ENCODE results near the gene APOM.

DNA sequence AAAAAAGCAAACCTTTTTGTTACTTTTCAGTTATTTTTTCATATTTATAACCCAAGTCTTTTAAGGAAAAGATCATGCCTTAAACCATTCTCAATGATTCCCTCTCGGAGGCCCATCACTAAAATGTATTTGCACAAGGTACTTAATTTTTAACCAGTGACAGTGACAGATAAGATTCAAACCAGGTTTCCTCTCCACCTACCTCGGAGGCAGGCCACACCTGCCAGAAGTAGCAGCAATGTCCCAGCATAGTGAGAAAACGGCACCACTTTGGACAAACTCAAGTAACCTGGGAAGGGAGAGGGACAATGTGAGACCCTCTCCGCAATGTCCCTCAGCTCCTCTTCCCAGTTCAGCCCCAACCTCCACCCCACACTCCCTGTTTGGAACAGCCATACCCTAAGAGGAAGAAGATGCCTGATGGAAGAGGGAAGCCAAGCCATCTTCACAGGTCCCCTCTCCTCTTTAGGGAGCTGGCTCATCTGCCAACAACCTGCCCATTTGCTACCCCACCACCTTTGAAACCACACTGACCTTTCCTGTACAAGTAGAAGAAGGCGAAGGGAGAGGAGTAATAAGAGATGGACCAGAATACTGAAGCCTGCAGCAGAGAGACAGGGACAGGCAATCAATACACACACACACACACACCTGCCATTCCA lies 45.2 kb downstream of the APOM start:
- TF ChIP-seq, protein P1, sequence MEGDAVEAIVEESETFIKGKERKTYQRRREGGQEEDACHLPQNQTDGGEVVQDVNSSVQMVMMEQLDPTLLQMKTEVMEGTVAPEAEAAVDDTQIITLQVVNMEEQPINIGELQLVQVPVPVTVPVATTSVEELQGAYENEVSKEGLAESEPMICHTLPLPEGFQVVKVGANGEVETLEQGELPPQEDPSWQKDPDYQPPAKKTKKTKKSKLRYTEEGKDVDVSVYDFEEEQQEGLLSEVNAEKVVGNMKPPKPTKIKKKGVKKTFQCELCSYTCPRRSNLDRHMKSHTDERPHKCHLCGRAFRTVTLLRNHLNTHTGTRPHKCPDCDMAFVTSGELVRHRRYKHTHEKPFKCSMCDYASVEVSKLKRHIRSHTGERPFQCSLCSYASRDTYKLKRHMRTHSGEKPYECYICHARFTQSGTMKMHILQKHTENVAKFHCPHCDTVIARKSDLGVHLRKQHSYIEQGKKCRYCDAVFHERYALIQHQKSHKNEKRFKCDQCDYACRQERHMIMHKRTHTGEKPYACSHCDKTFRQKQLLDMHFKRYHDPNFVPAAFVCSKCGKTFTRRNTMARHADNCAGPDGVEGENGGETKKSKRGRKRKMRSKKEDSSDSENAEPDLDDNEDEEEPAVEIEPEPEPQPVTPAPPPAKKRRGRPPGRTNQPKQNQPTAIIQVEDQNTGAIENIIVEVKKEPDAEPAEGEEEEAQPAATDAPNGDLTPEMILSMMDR (IDR thresholded peaks at IDR 0.05), result no peak
- no peak for TF ChIP-seq POLR2A (IDR thresholded peaks at IDR 0.05)
